ENCODE measurements around the gene TUBB.

DNA sequence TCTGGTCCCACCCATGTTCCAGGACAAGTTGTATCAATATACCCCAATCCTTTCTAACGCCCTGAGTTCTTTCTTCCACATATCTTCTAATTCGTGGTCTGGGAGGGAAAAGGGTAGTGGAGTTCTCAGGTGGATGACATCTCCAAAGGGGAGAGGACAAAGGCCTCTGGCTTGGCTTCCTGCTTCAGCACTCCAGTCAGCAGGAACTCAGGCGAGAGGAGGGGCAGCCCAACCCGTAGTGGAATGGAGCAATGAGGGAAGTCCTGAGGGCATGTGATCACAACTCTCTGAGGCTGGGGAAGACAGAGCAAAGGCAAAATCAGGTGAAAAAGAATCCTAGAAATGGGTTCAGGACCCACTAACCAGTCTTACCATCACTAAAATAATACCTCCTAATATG lies 19.8 kb upstream of the TUBB start:
- no peak for TF ChIP-seq POLR2A (IDR thresholded peaks at IDR 0.05)
- TF ChIP-seq, protein P1, sequence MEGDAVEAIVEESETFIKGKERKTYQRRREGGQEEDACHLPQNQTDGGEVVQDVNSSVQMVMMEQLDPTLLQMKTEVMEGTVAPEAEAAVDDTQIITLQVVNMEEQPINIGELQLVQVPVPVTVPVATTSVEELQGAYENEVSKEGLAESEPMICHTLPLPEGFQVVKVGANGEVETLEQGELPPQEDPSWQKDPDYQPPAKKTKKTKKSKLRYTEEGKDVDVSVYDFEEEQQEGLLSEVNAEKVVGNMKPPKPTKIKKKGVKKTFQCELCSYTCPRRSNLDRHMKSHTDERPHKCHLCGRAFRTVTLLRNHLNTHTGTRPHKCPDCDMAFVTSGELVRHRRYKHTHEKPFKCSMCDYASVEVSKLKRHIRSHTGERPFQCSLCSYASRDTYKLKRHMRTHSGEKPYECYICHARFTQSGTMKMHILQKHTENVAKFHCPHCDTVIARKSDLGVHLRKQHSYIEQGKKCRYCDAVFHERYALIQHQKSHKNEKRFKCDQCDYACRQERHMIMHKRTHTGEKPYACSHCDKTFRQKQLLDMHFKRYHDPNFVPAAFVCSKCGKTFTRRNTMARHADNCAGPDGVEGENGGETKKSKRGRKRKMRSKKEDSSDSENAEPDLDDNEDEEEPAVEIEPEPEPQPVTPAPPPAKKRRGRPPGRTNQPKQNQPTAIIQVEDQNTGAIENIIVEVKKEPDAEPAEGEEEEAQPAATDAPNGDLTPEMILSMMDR (IDR thresholded peaks at IDR 0.05) = no peak

Data from right lobe of liver (tissue), 4 donors.